GM18868 (cell line): ENCODE results near the gene NMT1.

ENCODE experiments used
- ATAC-seq: cut with Tn5 transposase; IDR thresholded peaks from one replicate; pipeline ENCODE4 v1.9.1; 2021; ENCODE audit warnings: mild to moderate bottlenecking, moderate library complexity; ENCODE audit not compliant: unreplicated experiment

The NMT1 gene

DNA sequence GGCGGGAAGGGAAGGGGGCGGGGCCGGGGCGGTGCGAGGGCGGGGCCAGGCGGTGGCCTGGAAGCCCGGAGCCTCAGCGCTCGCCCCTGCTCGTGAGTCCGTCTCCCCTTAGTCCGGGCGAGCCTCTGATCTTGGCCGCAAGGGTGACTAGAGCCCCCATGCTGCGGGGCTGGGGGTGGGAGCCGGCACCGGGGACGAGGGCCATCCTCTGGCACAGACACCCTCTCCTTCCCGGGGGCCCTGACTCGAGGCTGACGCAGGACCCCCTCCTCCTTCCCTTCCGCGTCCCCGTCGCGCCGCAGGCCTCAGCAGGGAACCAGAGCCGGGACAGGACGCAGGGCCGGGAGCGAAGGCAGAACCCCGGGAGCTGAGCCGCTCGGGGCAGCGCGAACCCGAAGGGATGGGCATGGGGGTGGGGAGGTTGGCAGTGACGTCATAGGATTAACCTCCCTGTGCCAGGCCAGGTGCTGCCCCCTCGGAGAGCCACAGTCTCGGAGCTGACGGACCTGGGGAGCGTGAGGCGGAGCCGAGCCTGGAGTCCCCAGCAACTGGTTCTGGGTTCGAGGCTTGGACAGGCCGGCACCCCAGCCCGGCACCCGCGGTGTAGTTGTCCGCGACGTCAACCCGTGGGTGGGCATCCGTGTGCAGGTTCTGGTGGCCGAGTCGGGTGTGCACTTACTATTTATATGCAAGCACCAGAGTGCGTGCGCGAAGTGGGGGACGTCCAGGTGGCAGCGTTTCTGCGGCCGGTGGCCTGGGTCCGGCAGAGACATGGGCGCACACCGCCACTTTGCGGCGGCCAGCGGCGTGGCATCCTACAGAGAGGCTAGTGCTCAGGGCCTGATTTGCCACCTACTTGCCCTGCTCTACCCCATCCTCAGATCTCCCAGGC, 71.7 kb downstream of the NMT1 start:
- no peak for ATAC-seq

DNA sequence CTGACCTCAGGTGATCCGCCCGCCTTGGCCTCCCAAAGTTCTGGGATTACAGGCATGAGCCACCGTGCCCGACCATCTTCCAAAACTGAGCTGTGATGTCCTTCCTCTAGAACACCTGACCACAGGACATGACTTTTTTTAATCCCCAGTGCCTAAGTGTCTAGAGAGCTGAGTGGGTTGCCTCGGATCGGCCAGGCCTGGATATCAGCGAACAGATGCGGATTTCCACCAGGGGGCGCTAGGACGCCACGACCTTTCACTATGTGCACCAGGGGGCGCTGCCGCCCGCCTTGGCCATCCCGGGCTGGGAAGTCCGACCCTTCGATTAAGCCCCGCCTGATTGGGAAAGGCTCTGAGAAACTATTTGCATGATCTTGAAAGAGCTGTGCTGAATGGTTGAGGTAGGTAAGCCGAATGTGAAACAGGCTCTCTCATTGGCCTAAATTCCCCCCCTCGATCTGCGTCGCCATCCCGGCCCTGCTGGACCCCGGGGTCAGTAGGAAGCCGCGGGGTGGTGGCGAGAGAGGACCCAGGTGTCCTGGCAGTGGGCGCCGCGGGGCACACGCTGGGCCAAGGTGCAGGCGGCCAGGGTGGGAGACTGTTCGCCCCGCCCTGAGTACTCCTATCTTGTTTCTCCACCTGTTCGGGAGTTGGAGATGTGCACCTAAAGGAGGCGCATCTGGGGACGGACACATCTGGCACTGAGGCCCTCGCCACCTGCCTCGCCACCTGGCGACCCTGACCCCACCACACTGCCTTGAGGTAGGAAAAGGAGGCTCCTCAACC, 74.3 kb downstream of the NMT1 start, which contains the start of gene ACBD4:
ACBD4 (plus strand) TSS at position 496 of the 786 bp plus-strand sequence. CDS start 458 bp downstream, outside the sequence.
- peak; percentile 81 for ATAC-seq

GRCh38 chr17:45135978-45136791, 75.1 kb downstream of the NMT1 start:
- ATAC-seq = no peak

- ATAC-seq = no peak
These were observed 75.9 kb downstream of the NMT1 start for GRCh38 chr17:45136846-45137560.

DNA sequence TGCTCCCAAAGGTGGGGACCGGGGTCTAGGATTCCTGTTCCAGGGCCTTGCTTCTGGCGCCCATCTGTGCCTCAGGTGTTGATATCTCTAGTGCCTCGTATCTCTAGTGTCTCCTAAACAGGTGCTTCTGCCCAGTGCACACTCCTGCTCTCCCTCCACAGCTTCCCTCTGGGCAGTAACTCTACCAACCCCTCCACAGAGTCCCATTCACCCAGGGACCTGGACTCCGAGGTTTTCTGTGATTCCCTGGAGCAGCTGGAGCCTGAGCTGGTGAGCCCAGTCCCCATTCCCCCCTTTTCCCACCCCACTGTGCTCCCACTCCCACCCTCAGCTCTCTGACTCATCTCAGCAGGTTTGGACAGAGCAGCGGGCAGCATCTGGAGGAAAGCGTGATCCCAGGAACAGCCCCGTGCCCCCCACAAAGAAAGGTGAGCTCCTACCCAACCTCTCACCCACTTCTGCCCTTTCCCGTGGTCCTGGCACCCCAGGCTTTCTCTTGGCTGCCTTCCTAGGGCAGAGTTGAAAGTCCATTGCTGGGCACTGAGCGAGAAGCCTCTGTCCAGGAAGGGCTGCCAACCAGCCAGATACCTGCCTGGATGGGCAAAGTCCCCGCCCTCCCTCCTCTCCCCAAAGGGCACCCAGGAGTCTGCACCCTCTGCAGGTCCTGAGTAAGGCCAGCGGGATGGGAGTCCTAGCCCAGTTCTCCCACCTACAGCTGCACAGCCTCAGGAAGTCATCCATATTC, 76.6 kb downstream of the NMT1 start:
- no peak for ATAC-seq

- no peak for ATAC-seq
These were observed 77.9 kb downstream of the NMT1 start for GRCh38 chr17:45138911-45139532.

GRCh38 chr17:45139533-45139920, 78.4 kb downstream of the NMT1 start:
- no peak for ATAC-seq

- no peak for ATAC-seq
These were observed 82.1 kb downstream of the NMT1 start for GRCh38 chr17:45143094-45143670.

- ATAC-seq = no peak
These were observed 82.7 kb downstream of the NMT1 start for GRCh38 chr17:45143767-45144198.

DNA sequence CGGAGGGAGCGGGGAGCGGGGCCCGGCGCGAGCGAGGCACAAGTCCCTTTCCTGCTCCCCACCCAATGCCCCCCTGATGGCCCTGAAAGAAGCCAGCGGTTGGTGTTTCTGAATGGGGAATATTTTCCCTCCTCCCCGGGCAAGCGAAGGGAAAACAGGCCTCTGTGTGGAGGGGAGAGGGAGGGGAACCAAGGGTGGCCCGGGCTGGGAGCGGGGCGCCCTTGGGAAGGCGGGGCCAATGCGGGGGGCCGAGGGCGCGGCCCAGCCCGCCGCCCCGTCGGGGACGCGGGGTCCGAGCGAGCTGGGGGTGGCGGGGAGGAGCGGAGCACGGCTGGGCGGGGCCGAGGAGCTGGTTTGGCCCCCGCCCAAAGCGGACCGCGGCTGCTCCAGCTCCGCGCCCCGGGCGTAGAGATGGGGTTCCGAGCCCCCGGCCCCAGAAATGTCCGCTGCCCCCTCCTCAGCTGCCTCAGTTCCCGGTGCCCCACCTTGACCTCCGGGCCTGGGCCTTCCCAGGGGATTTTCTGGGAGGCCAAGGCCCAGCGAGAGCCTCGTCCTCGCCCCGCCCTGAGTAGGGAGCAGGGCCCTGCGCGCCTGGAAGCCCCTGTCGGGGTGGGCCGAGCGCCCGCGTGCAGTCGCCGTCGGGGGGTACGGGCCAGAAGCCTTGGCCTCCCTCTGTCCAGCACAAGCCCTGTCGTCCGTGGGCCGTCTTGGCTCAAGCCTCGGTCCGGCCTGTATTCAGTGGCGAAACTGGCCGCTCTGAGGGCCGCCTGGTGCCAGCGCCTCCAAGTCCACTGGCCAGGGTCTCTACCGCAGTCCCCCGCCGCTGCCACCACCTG, 83.3 kb downstream of the NMT1 start:
- no peak for ATAC-seq

- no peak for ATAC-seq
These were observed 83.9 kb downstream of the NMT1 start for GRCh38 chr17:45145035-45145389.

DNA sequence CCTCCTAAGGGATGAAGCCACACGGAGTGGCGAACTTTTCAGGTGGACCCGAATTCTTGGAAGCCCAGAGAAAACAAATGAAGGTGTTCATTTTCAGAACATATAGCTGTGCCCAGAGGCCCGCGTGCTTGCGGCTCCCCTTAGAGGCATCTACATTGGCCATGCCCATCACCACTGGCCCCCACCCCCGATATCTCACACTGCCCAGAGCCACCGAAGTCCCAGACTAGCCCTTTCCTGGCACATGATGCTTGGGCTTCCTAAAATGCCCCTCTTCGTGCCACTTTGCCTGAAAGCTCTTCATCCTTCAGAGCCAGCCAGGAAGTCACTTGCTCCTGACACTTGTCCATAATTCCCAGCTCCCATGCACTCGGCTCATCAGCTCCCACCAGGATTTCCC, 85.0 kb downstream of the NMT1 start:
- no peak for ATAC-seq

- ATAC-seq = no peak
These were observed 85.4 kb downstream of the NMT1 start for GRCh38 chr17:45146592-45146889.

GRCh38 chr17:45146890-45147580, 85.9 kb downstream of the NMT1 start:
- no peak for ATAC-seq

GRCh38 chr17:45147581-45148182, 86.6 kb downstream of the NMT1 start:
- ATAC-seq = no peak

DNA sequence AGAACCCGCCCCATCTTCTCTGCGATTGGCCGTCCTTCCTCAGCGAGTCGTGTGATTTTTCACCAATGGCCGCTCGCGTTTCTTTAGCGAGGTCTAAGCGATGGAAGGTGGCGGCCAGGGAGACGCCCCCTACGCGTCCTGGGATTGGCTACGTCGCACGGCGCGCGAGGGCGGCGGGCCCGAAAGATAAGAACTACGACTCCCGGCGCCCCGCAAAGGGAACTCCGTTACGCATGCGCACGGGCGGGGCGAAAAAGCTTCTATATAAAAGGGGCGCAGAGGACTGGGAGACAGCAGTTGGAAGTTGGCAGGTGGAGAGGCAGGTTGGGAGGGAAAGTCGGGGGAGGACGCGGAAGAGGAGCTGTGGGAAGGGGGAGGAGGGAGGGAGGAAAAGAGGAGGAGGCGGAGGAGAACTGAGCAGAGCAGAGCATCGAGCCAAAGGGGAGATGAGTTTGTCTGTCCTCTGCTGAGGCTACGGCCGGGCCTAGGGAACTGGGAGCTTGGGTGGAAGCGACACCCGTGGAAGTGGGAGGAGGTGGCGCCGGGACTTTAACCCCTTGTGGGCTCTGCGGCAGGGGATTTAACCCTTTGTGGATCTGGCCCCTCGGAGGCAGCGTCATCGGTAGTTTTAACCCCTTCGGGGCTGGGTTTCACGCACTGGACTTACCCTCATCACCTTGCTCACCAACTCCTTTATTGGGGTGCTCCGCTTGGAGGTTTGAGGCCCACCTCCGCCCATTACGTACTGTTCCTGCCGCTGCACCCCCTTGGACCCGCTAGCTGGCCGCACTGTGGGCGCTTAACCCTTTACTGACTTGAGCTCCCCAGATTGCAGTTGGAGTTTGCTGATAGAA, 87.3 kb downstream of the NMT1 start, which contains the start of gene HEXIM1:
HEXIM1 (plus strand) TSS at position 293 of the 854 bp plus-strand sequence. CDS start 716 bp downstream, outside the sequence.
- ATAC-seq = peak; percentile 59
